Activated naive CD8-positive, alpha-beta T cell treated with anti-CD3 and anti-CD28 coated beads, Interleukin-2, amount 50 U/mL, for 16 hours (primary cell): ENCODE measurements around the gene PRKG2.
"Not testable (repeated sequence)": the region's sequence is repeated elsewhere in the genome, so short reads cannot be mapped to it uniquely, and the experiment has no call there.

Experiments used
- DNase-seq: peaks from one replicate; pipeline ENCODE4 v3.0.0-alpha.2; 2020; ENCODE audit warnings: low read depth, low spot score

PRKG2 gene

GRCh38 chr4:81162752-81163458, 52.1 kb downstream of the PRKG2 start:
- no peak for DNase-seq

- not testable (repeated sequence) for DNase-seq
These were observed 61.2 kb downstream of the PRKG2 start for GRCh38 chr4:81153714-81154323.

- DNase-seq, result no peak
These were observed 61.9 kb downstream of the PRKG2 start for GRCh38 chr4:81152839-81153713.

GRCh38 chr4:81149976-81150375, 65.0 kb downstream of the PRKG2 start:
- DNase-seq, result no peak

- no peak for DNase-seq
These were observed 66.4 kb downstream of the PRKG2 start for GRCh38 chr4:81148576-81148975.

- no peak for DNase-seq
These were observed 68.6 kb downstream of the PRKG2 start for GRCh38 chr4:81146466-81146865.

- no peak for DNase-seq
These were observed 71.8 kb downstream of the PRKG2 start for GRCh38 chr4:81143183-81143582.

- DNase-seq, result no peak
These were observed 72.3 kb downstream of the PRKG2 start for GRCh38 chr4:81142744-81143143.

GRCh38 chr4:81137894-81138293, 77.1 kb downstream of the PRKG2 start:
- DNase-seq, result no peak

GRCh38 chr4:81137446-81137845, 77.6 kb downstream of the PRKG2 start:
- DNase-seq, result no peak

- DNase-seq, result no peak
These were observed 78.7 kb downstream of the PRKG2 start for GRCh38 chr4:81136161-81136905.

GRCh38 chr4:81135501-81135900, 79.5 kb downstream of the PRKG2 start:
- no peak for DNase-seq

- DNase-seq, result no peak
These were observed 83.5 kb downstream of the PRKG2 start for GRCh38 chr4:81131563-81131962.

GRCh38 chr4:81131066-81131465, 84.0 kb downstream of the PRKG2 start:
- no peak for DNase-seq

GRCh38 chr4:81130569-81130968, 84.5 kb downstream of the PRKG2 start:
- DNase-seq, result no peak

GRCh38 chr4:81120055-81120454, 95.0 kb downstream of the PRKG2 start:
- no peak for DNase-seq

- DNase-seq, result no peak
These were observed 96.9 kb downstream of the PRKG2 start for GRCh38 chr4:81118086-81118485.

GRCh38 chr4:81116566-81116965, 98.5 kb downstream of the PRKG2 start:
- no peak for DNase-seq

GRCh38 chr4:81113024-81113423, 102.0 kb downstream of the PRKG2 start:
- no peak for DNase-seq

GRCh38 chr4:81109356-81109755, 105.7 kb downstream of the PRKG2 start:
- DNase-seq, result no peak

GRCh38 chr4:81106150-81106549, 108.9 kb downstream of the PRKG2 start:
- no peak for DNase-seq

GRCh38 chr4:81102107-81102506, 112.9 kb downstream of the PRKG2 start:
- DNase-seq, result no peak
